Smooth muscle cell of the pulmonary artery (primary cell): Measurements from ENCODE around the gene CCDC88A. TPM values are rescaled to one million over a fixed set of nuclear protein-coding genes. Genes with fewer than 3 reads are reported as not detected.

Experiments used
- total RNA-seq: library from RNA; depleted of rRNA; stranded (reverse); fragments of >200 nt; gene quantifications from 2 replicates; pipeline ENCODE4 v1.2.3, GENCODE V29; 2014

The CCDC88A gene
- 50.9 and 53.4 TPM in 2 replicates for total RNA-seq

DNA sequence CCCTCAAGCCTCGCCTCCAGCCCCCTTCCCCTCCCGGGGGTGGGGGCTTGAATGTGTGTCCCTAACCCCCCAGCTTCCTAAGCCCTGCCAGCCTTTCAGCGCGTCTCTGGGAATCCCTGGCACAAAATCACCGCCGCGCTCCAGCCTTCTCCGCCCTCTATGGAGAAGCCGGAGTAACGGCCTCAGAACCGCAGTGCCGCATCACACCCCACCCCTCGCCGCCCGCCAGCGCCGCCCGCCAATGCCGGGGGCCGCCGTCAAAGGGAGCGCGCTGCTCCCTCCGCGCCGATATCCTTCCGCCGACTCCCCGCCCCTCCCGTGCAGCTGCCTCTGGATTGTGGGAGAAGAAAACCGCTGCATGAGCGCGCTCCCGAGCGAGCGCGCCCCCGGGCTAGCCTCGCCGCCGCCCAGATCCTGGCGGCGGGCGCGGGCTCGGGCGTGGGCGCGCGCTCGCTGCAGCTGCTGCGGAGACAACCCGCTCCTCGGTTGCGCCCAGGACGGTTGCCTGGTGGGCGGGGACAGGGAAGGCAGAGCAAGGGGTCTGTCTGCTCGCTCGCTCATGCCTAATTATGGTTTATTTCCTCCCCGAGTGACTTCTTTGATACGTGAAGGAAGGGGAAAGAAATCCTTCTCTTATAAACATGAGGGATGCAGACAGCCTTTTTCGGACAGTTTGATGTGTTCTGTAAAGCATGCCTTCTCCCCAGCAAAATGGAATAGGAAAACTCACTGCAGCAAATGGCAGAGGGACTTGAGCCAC, at the start of gene CCDC88A:
TSS of gene CCDC88A (minus strand) at position 178 of the 760 bp plus-strand sequence. CDS start 777 bp downstream, outside the sequence.

GRCh38 chr2:55268907-55269644, 150.6 kb downstream of the CCDC88A start, which contains the start of gene MTIF2:
Gene MTIF2 (minus strand): TSS chr2:55269231. CDS start chr2:55263858, 5,373 bp downstream.

Other genes starting within 250 kb of the CCDC88A start
- gene CLHC1, start 187.6 kb downstream of the CCDC88A start, total RNA-seq, result 9.3 TPM in 2 replicates
- gene RPS27A, start 187.2 kb downstream of the CCDC88A start, total RNA-seq, result 297 and 357 TPM in 2 replicates
- gene MTIF2, start 150.6 kb downstream of the CCDC88A start, total RNA-seq, result 27.1 and 32.8 TPM in 2 replicates
- 22.8 and 25.2 TPM in 2 replicates for gene CFAP36, start 99.9 kb upstream of the CCDC88A start, total RNA-seq
- gene PPP4R3B, start 197.8 kb upstream of the CCDC88A start, total RNA-seq, result 39.9 and 53.2 TPM in 2 replicates